ENCODE results near the gene PLEKHG4.

- TF ChIP-seq POLR2A (IDR thresholded peaks at IDR 0.05) = no peak
- TF ChIP-seq CTCF (IDR thresholded peaks at IDR 0.05) = no peak
- peak in 1 of 2 donors; percentile 58 for TF ChIP-seq POLR2AphosphoS5 (IDR thresholded peaks at IDR 0.05; ENCODE audit: insufficient read depth in 1 of 2, low read depth in 1 of 2)
Measured at GRCh38 chr16:67277294-67277998, 1.9 kb upstream of the PLEKHG4 start.
